Activated CD8-positive, alpha-beta T cell treated with anti-CD3 and anti-CD28 coated beads for 36 hours (primary cell): ENCODE data around the gene ZNF219. TPM values are rescaled to one million over a fixed set of nuclear protein-coding genes. Genes with fewer than 3 reads are reported as not detected.

Experiments used
- ATAC-seq: fragments of 200-7000 bp; cut with Tn5 transposase; one replicate; pipeline ENCODE4 v1.10.0; 2021; ENCODE audit warnings: mild to moderate bottlenecking, moderate library complexity
- CTCF ChIA-PET: fragments of 350-600 bp; sonication (Branson Sonifier 250); formaldehyde crosslinking; loops from one replicate; lab custom pipeline; 2021; ENCODE audit warnings: antibody characterized with exemption; lab: Charles Lee
- POLR2A ChIA-PET: fragments of 350-600 bp; sonication (Branson Sonifier 250); formaldehyde crosslinking; loops from one replicate; lab custom pipeline; 2021; ENCODE audit warnings: antibody characterized with exemption; lab: Charles Lee
- DNase-seq: peaks from one replicate; pipeline ENCODE4 v3.0.0-alpha.2; 2020
- H3K27ac Mint-ChIP-seq: one replicate; pipeline ENCODE4 v1.8.0; 2021; ENCODE audit warnings: mild to moderate bottlenecking, mixed read lengths
- H3K27me3 Mint-ChIP-seq: one replicate; pipeline ENCODE4 v1.8.0; 2021; ENCODE audit warnings: mixed read lengths
- H3K36me3 Mint-ChIP-seq: one replicate; pipeline ENCODE4 v1.8.0; 2021; ENCODE audit warnings: low read depth, mixed read lengths
- H3K4me1 Mint-ChIP-seq: one replicate; pipeline ENCODE4 v1.8.0; 2021; ENCODE audit warnings: low read depth, mixed read lengths
- H3K4me3 Mint-ChIP-seq: one replicate; pipeline ENCODE4 v1.8.0; 2021; ENCODE audit warnings: mild to moderate bottlenecking, moderate library complexity, mixed read lengths
- H3K9me3 Mint-ChIP-seq: one replicate; pipeline ENCODE4 v1.8.0; 2021; ENCODE audit warnings: mixed read lengths
- intact Hi-C: fragments of 100-400 bp; cut with micrococcal nuclease; formaldehyde crosslinking; loops from one replicate; pipeline ENCODE4 v1.10.0; 2022
- total RNA-seq, 2 experiments: library from RNA; stranded (reverse); gene quantifications; one replicate each; pipeline ENCODE4 v1.2.3, GENCODE V29; 2021
- TF ChIP-seq, protein P1 (sequence below): fragments of 200-600 bp; IDR thresholded peaks from one replicate; pipeline ENCODE4 v1.8.0; 2022; ENCODE audit warnings: antibody characterized with exemption, mild to moderate bottlenecking

ZNF219 gene
- total RNA-seq, 2 experiments from 2014 or later: 7.2 to 8.2 TPM

DNA sequence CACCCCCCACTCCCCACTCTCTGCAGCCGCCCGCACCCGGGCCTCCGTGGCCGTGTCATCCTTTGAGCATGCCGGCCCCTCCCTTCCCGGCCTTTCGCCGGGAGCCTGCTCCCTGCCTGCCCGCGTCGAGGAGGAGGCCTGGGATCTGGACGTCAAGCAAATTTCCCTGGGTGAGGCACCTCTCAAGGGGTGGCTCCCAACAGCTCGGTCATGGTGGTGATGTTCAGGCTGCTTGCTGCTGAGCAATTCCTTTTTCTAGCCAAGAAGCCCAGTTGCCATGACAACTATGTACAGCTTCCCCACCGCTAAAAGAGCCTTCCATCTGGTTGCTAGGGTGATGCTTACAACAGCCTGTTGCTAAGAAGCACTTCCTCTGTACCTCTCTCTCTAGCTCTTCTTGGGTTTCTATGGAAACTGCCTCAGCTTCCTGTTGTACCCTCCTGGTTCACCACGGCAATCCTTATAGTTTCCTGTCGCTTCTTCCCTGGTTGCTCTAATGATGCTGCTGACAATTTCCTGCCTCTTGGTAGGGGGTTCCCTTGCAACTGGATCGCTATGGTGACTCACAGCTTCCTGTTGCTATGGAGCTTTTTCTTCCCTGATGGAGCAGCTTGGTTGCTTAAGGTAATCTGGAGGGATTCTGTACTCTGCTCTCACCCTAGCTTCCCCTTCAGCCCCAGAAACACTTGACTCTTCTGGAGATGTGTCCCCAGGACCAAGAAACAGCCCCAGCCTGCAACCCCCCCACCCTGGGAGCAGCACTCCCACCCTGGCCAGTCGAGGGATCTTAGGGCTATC is 11.0 kb downstream of the ZNF219 start:
- TF ChIP-seq, protein P1, sequence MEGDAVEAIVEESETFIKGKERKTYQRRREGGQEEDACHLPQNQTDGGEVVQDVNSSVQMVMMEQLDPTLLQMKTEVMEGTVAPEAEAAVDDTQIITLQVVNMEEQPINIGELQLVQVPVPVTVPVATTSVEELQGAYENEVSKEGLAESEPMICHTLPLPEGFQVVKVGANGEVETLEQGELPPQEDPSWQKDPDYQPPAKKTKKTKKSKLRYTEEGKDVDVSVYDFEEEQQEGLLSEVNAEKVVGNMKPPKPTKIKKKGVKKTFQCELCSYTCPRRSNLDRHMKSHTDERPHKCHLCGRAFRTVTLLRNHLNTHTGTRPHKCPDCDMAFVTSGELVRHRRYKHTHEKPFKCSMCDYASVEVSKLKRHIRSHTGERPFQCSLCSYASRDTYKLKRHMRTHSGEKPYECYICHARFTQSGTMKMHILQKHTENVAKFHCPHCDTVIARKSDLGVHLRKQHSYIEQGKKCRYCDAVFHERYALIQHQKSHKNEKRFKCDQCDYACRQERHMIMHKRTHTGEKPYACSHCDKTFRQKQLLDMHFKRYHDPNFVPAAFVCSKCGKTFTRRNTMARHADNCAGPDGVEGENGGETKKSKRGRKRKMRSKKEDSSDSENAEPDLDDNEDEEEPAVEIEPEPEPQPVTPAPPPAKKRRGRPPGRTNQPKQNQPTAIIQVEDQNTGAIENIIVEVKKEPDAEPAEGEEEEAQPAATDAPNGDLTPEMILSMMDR: no peak
- intact Hi-C loops: no loop called here
- DNase-seq: peak; percentile 59
- H3K27ac Mint-ChIP-seq: no peak overlapping the region
- POLR2A ChIA-PET: interaction anchor here (1.2 to 4.0 kb wide), 3 partner anchors 15 to 18 kb away, joined by 3 to 30 read pairs (median 6); partner anchors contain the start of genes ARHGEF40 and TMEM253
- peak; percentile 78 for ATAC-seq
- CTCF ChIA-PET: interaction anchor here (0.7 to 5.8 kb wide), 9 partner anchors 9 to 116 kb away, joined by 3 to 105 read pairs (median 4); partner anchors contain the start of gene TMEM253
- no peaks in the 10 kb centered on the region for H3K9me3 Mint-ChIP-seq
- no peaks in the 10 kb centered on the region for H3K27me3 Mint-ChIP-seq
- H3K36me3 Mint-ChIP-seq: no peaks in the 10 kb centered on the region
- no peak overlapping the region for H3K4me3 Mint-ChIP-seq
- H3K4me1 Mint-ChIP-seq: peaks cover 17% of the 10 kb centered on the region

DNA sequence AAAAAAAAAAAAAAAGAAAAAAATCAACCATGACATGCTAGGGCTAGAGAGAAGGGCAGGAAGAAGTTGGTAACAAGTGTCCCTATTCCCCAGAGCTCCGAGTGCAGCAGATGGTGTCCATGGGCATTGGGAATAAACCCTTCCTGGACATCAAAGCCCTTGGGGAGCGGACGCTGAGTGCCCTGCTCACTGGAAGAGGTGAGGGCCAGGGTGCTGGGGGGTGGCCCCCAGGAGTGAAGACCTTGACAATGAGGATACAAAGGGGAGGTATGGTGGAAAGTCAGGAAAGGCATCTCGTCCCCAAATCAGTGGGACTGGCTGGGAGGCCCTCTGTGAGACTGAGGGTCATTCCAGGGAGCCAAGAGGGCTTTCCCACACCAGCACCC is 11.6 kb downstream of the ZNF219 start:
- TF ChIP-seq, protein P1: no peak
- Mint-ChIP-seq H3K4me1 (peaks cover 16% of the 10 kb centered on the region), H3K36me3 (no peaks in the 10 kb centered on the region), H3K9me3 (no peaks in the 10 kb centered on the region), H3K4me3 (no peak overlapping the region), H3K27ac (no peak overlapping the region), H3K27me3 (no peaks in the 10 kb centered on the region)
- ChIA-PET POLR2A (interaction anchor here (1.3 to 4.0 kb wide), 2 partner anchors 16 kb away, joined by 6 to 30 read pairs; partner anchors contain the start of genes ARHGEF40 and TMEM253), CTCF (interaction anchor here (0.7 to 5.8 kb wide), 8 partner anchors 9 to 115 kb away, joined by 3 to 105 read pairs (median 4); partner anchors contain the start of gene TMEM253)
- DNase-seq (no peak), ATAC-seq (no peak)
- intact Hi-C loops: no loop called here

DNA sequence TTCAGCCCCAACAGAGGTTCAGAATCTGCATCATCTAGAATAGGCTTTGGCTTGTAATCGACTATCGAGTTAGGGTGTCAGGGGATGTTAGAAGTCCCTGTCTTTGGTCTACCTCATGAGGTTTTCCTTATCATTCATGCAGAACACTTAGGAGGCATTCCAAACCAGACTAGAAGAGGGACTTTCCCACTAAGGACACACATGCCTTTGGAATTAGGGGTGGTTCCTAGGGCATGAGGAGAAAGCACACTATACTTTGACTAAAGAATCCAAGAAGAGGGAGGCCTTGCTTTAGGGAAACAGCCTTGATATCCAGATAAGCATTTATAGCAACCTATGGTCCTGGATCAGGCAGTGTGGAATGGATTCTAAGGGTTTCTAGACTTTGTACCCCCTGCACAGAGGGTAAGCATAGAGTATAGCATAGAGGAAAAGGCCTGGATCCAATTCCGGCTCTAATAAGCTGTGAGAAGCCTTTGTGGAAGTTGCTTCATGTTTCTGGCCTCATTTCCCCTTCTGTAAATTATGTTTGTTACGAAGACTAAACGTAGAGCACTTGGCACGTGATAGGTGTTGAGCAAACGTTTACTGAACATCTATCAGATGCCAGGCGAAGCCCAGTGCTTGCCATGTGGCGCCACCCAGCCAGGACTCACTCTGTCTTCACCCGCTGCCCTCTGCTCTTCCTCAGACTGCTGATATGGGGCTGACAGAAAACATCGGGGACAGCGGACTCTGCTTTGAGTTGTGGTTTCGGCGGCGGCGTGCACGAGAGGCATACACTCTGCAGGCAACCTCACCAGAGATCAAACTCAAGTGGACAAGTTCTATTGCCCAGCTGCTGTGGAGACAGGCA is 13.2 kb downstream of the ZNF219 start:
- DNase-seq: no peak
- no peaks in the 10 kb centered on the region for H3K9me3 Mint-ChIP-seq
- ChIA-PET CTCF (interaction anchor here (1.2 to 5.8 kb wide), 5 partner anchors 17 to 70 kb away, joined by 4 to 105 read pairs (median 11); partner anchors contain the start of gene TMEM253), POLR2A (interaction anchor here (0.5 kb wide), 1 partner anchor 612 kb away, joined by 3 read pairs; no protein-coding TSS in a partner anchor)
- no peaks in the 10 kb centered on the region for H3K36me3 Mint-ChIP-seq
- H3K27me3 Mint-ChIP-seq: no peaks in the 10 kb centered on the region
- H3K27ac Mint-ChIP-seq: no peak overlapping the region
- no peak overlapping the region for H3K4me3 Mint-ChIP-seq
- ATAC-seq: no peak
- TF ChIP-seq, protein P1: no peak
- intact Hi-C loops: no loop called here
- H3K4me1 Mint-ChIP-seq: peaks cover 16% of the 10 kb centered on the region

DNA sequence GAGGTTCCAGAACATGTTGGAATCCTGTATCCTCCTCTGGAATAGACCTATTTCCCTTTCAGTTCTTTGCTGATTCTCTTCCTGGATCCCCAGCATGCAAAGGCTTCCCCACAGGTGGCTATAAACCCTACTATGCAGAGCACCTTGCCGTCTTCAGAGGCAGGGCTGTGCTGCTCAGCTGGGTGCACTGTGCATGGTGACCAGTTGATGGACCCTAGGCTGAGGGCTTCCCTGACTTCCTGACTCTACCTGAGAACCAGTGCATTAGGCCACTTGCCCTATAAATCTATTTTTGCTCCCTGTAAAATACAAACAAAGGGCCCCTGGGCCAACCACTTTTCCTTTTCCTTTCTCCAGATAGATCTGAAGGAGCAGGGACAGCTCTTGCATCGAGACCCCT is 14.1 kb downstream of the ZNF219 start:
- DNase-seq: no peak
- no peak overlapping the region for H3K4me3 Mint-ChIP-seq
- CTCF ChIA-PET: interaction anchor here (1.3 to 2.7 kb wide), 6 partner anchors 8 to 70 kb away, joined by 3 to 17 read pairs (median 10); partner anchors contain the start of gene ARHGEF40
- no peak overlapping the region for H3K27ac Mint-ChIP-seq
- ATAC-seq: no peak
- H3K36me3 Mint-ChIP-seq: no peaks in the 10 kb centered on the region
- POLR2A ChIA-PET: no interaction called here
- H3K4me1 Mint-ChIP-seq: peaks cover 16% of the 10 kb centered on the region
- H3K9me3 Mint-ChIP-seq: no peaks in the 10 kb centered on the region
- intact Hi-C loops: no loop called here
- H3K27me3 Mint-ChIP-seq: no peaks in the 10 kb centered on the region
- TF ChIP-seq, protein P1: no peak
